WERI-Rb-1 (cell line): ENCODE results near the gene RECK.

Source experiments
- DNase-seq: peaks from one replicate; pipeline ENCODE4 v3.0.0-alpha.2; 2020
- H3K27ac ChIP-seq: fragments of 250-450 bp; sonication (Bioruptor Pico); 2 replicates; pipeline ENCODE4 v1.5.1; 2020; ENCODE audit warnings: mild to moderate bottlenecking, moderate library complexity
- H3K27me3 ChIP-seq: fragments of 250-450 bp; sonication (Bioruptor Pico); 2 replicates; pipeline ENCODE4 v1.5.1; 2021; ENCODE audit warnings: mild to moderate bottlenecking, low read depth, moderate library complexity; ENCODE audit not compliant: insufficient read depth, severe bottlenecking
- H3K36me3 ChIP-seq: fragments of 250-450 bp; sonication (Bioruptor Pico); 2 replicates; pipeline ENCODE4 v1.5.1; 2020; ENCODE audit warnings: mild to moderate bottlenecking, moderate library complexity
- H3K4me3 ChIP-seq: 2 replicates; pipeline ENCODE4 v1.5.1; 2011; ENCODE audit warnings: low read depth, mild to moderate bottlenecking, control low read depth, low read length
- H3K9me3 ChIP-seq: fragments of 250-450 bp; sonication (Bioruptor Pico); 2 replicates; pipeline ENCODE4 v1.5.1; 2021; ENCODE audit warnings: mild to moderate bottlenecking, moderate library complexity; ENCODE audit not compliant: severe bottlenecking
- CTCF ChIP-seq: IDR thresholded peaks from 2 replicates; pipeline ENCODE4 v1.5.1; 2011; ENCODE audit warnings: low read depth, mild to moderate bottlenecking, control low read depth, inconsistent platforms, low read length

RECK gene

GRCh38 chr9:36101916-36102741 lies 65.4 kb downstream of the RECK start:
- DNase-seq = no peak
- Histone ChIP-seq H3K9me3 (no peaks in the 10 kb centered on the region), H3K36me3 (no peaks in the 10 kb centered on the region), H3K27ac (no peak overlapping the region), H3K27me3 (no peaks in the 10 kb centered on the region), H3K4me3 (no peak overlapping the region)
- no peak for TF ChIP-seq CTCF

- Histone ChIP-seq H3K36me3 (no peaks in the 10 kb centered on the region), H3K9me3 (no peaks in the 10 kb centered on the region), H3K27me3 (no peaks in the 10 kb centered on the region), H3K4me3 (no peak overlapping the region), H3K27ac (no peak overlapping the region)
- DNase-seq = peak; percentile 87
- TF ChIP-seq CTCF = peak; percentile 80
These were observed 66.2 kb downstream of the RECK start for GRCh38 chr9:36102742-36103495.

GRCh38 chr9:36109071-36109470 lies 72.4 kb downstream of the RECK start:
- Histone ChIP-seq H3K27me3 (no peaks in the 10 kb centered on the region), H3K27ac (no peak overlapping the region), H3K36me3 (no peaks in the 10 kb centered on the region), H3K4me3 (no peak overlapping the region), H3K9me3 (no peaks in the 10 kb centered on the region)
- no peak for TF ChIP-seq CTCF
- DNase-seq = no peak

- H3K27me3 ChIP-seq = no peaks in the 10 kb centered on the region
- TF ChIP-seq CTCF = peak; percentile 27; the same call in 1 of the 2 replicates
- H3K27ac ChIP-seq = no peak overlapping the region
- H3K9me3 ChIP-seq = no peaks in the 10 kb centered on the region
- H3K4me3 ChIP-seq = no peak overlapping the region
- no peak for DNase-seq
- H3K36me3 ChIP-seq = no peaks in the 10 kb centered on the region
These were observed 73.7 kb downstream of the RECK start for GRCh38 chr9:36110434-36110833.

GRCh38 chr9:36112516-36112915 lies 75.8 kb downstream of the RECK start:
- no peaks in the 10 kb centered on the region for H3K36me3 ChIP-seq
- TF ChIP-seq CTCF = no peak
- H3K4me3 ChIP-seq = no peak overlapping the region
- no peaks in the 10 kb centered on the region for H3K9me3 ChIP-seq
- H3K27ac ChIP-seq = no peak overlapping the region
- no peak for DNase-seq
- no peaks in the 10 kb centered on the region for H3K27me3 ChIP-seq
